HEK293 (cell line): ENCODE results near the gene CTDSPL2.

Experiments
- CTCF ChIA-PET: fragments of 350-600 bp; formaldehyde crosslinking; extraction: SDS; loops from one replicate; lab custom pipeline; 2021; ENCODE audit warnings: antibody characterized with exemption; lab: Yijun Ruan, JAX
- POLR2A ChIA-PET: fragments of 300-600 bp; formaldehyde crosslinking; extraction: SDS; loops from one replicate; lab custom pipeline; 2020; ENCODE audit warnings: antibody characterized with exemption, inconsistent platforms; lab: Yijun Ruan, JAX
- H3K27ac ChIP-seq: fragments of 200-500 bp; sonication (Bioruptor generic); 2 replicates; pipeline ENCODE4 v1.5.1; 2014; ENCODE audit warnings: low read depth, low read length, control low read depth, inconsistent platforms; ENCODE audit errors: extremely low read depth
- H3K36me3 ChIP-seq, 2 experiments: fragments of 200-500 bp in 1 of 2; sonication (Bioruptor generic) in 1 of 2; 1 replicate in 1 of 2; 2 replicates in 1 of 2; pipeline ENCODE4 v1.5.1; 2014 to 2017; ENCODE audit warnings: inconsistent platforms in 2 of 2, low read length in 2 of 2; ENCODE audit not compliant: control insufficient read depth in 2 of 2, insufficient read depth in 1 of 2
- H3K4me1 ChIP-seq: fragments of 200-500 bp; sonication (Bioruptor generic); 2 replicates; pipeline ENCODE4 v1.5.1; 2014; ENCODE audit warnings: mild to moderate bottlenecking, low read length, inconsistent platforms; ENCODE audit not compliant: control insufficient read depth, insufficient read depth
- H3K4me3 ChIP-seq: 2 replicates; pipeline ENCODE4 v1.5.1; 2011; ENCODE audit warnings: low read depth, mild to moderate bottlenecking, control low read depth, low read length, moderate library complexity
- H3K9me3 ChIP-seq: fragments of 200-500 bp; sonication (Bioruptor generic); 2 replicates; pipeline ENCODE4 v1.5.1; 2014; ENCODE audit warnings: low read depth, low read length, inconsistent platforms; ENCODE audit not compliant: control insufficient read depth, insufficient read depth
- GLI2 ChIP-seq: fragments of 450-650 bp; formaldehyde crosslinking; IDR thresholded peaks from 2 replicates; pipeline ENCODE4; 2017; ENCODE audit warnings: missing biosample characterization, missing genetic modification characterization, low read depth, borderline replicate concordance
- MEIS1 ChIP-seq: sonication (generic); formaldehyde crosslinking; IDR thresholded peaks from 2 replicates; pipeline ENCODE4 v1.8.1; 2022; ENCODE audit warnings: missing genetic modification reagents, mild to moderate bottlenecking, borderline replicate concordance
- SP3 ChIP-seq: fragments of 450-650 bp; formaldehyde crosslinking; IDR thresholded peaks from 2 replicates; pipeline ENCODE4 v1.5.1; 2016; ENCODE audit warnings: missing biosample characterization, missing genetic modification characterization
- SP7 ChIP-seq: fragments of 450-650 bp; formaldehyde crosslinking; IDR thresholded peaks from 2 replicates; pipeline ENCODE4 v1.5.1; 2016; ENCODE audit warnings: missing biosample characterization, missing genetic modification characterization
- ZEB2 ChIP-seq: fragments of 450-650 bp; formaldehyde crosslinking; IDR thresholded peaks from 2 replicates; pipeline ENCODE4 v1.5.1; 2016; ENCODE audit warnings: missing biosample characterization, missing genetic modification characterization
- ZNF10 ChIP-seq: fragments of 450-650 bp; formaldehyde crosslinking; IDR thresholded peaks from 2 replicates; pipeline ENCODE4 v1.5.1; 2017; ENCODE audit warnings: missing biosample characterization, missing genetic modification characterization
- ZNF112 ChIP-seq: fragments of 450-650 bp; formaldehyde crosslinking; IDR thresholded peaks from 2 replicates; pipeline ENCODE4 v1.5.0; 2017; ENCODE audit warnings: missing biosample characterization, missing genetic modification characterization
- ZNF138 ChIP-seq: fragments of 450-650 bp; formaldehyde crosslinking; IDR thresholded peaks from 2 replicates; pipeline ENCODE4 v1.5.1; 2016; ENCODE audit warnings: missing biosample characterization, missing genetic modification characterization, borderline replicate concordance
- ZNF214 ChIP-seq: fragments of 450-650 bp; formaldehyde crosslinking; IDR thresholded peaks from 2 replicates; pipeline ENCODE4 v1.5.1; 2017; ENCODE audit warnings: missing biosample characterization, mild to moderate bottlenecking, missing genetic modification characterization, borderline replicate concordance
- ZNF239 ChIP-seq: fragments of 450-650 bp; formaldehyde crosslinking; IDR thresholded peaks from 2 replicates; pipeline ENCODE4 v1.5.1; 2016; ENCODE audit warnings: missing biosample characterization, missing genetic modification characterization
- ZNF350 ChIP-seq: fragments of 450-650 bp; formaldehyde crosslinking; IDR thresholded peaks from 2 replicates; pipeline ENCODE4 v1.5.0; 2017; ENCODE audit warnings: missing biosample characterization, mild to moderate bottlenecking, missing genetic modification characterization
- ZNF354C ChIP-seq: fragments of 450-650 bp; formaldehyde crosslinking; IDR thresholded peaks from 2 replicates; pipeline ENCODE4 v1.5.1; 2016; ENCODE audit warnings: missing biosample characterization, missing genetic modification characterization, low read depth, borderline replicate concordance
- ZNF529 ChIP-seq: fragments of 450-650 bp; formaldehyde crosslinking; IDR thresholded peaks from 2 replicates; pipeline ENCODE4 v1.5.1; 2017; ENCODE audit warnings: missing genetic modification characterization, missing biosample characterization; ENCODE audit not compliant: insufficient replicate concordance
- ZNF544 ChIP-seq: fragments of 450-650 bp; formaldehyde crosslinking; IDR thresholded peaks from 2 replicates; pipeline ENCODE4 v1.5.0; 2017; ENCODE audit warnings: missing biosample characterization, missing genetic modification characterization
- ZNF585B ChIP-seq: fragments of 450-650 bp; formaldehyde crosslinking; IDR thresholded peaks from 2 replicates; pipeline ENCODE4 v1.5.1; 2016; ENCODE audit warnings: missing biosample characterization, missing genetic modification characterization
- ZNF621 ChIP-seq: fragments of 450-650 bp; formaldehyde crosslinking; IDR thresholded peaks from 2 replicates; pipeline ENCODE4 v1.5.1; 2017; ENCODE audit warnings: missing biosample characterization, missing genetic modification characterization
- ZNF629 ChIP-seq: fragments of 450-650 bp; formaldehyde crosslinking; IDR thresholded peaks from 2 replicates; pipeline ENCODE4 v1.5.1; 2017; ENCODE audit warnings: missing biosample characterization, missing genetic modification characterization
- ZNF776 ChIP-seq: fragments of 450-650 bp; formaldehyde crosslinking; IDR thresholded peaks from 2 replicates; pipeline ENCODE4 v1.5.0; 2017; ENCODE audit warnings: missing biosample characterization, missing genetic modification characterization, borderline replicate concordance
- ZNF837 ChIP-seq: fragments of 450-650 bp; formaldehyde crosslinking; IDR thresholded peaks from 2 replicates; pipeline ENCODE4 v1.5.1; 2016; ENCODE audit warnings: missing biosample characterization, missing genetic modification characterization
- ZNF843 ChIP-seq: fragments of 450-650 bp; formaldehyde crosslinking; IDR thresholded peaks from 2 replicates; pipeline ENCODE4 v1.5.1; 2016; ENCODE audit warnings: missing biosample characterization, missing genetic modification characterization
- TF ChIP-seq, protein P1 (sequence below): fragments of 450-650 bp; formaldehyde crosslinking; IDR thresholded peaks from 2 replicates; pipeline ENCODE4 v1.5.1; 2016; ENCODE audit warnings: missing biosample characterization, missing genetic modification characterization
- TF ChIP-seq, protein P2 (sequence below): fragments of 450-650 bp; formaldehyde crosslinking; IDR thresholded peaks from 2 replicates; pipeline ENCODE4 v1.5.1; 2017; ENCODE audit warnings: missing biosample characterization, missing genetic modification characterization
- TF ChIP-seq, protein P3 (sequence below): fragments of 450-650 bp; formaldehyde crosslinking; IDR thresholded peaks from 2 replicates; pipeline ENCODE4 v1.5.1; 2016; ENCODE audit warnings: missing biosample characterization, missing genetic modification characterization
- TF ChIP-seq, protein P4 (sequence below): IDR thresholded peaks from 2 replicates; pipeline ENCODE4 v1.6.1; 2011; ENCODE audit warnings: mild to moderate bottlenecking, low read depth, low read length, borderline replicate concordance
- TF ChIP-seq, protein P5 (sequence below): fragments of 450-650 bp; formaldehyde crosslinking; IDR thresholded peaks from 2 replicates; pipeline ENCODE4 v1.5.1; 2017; ENCODE audit warnings: missing biosample characterization, missing genetic modification characterization
- TF ChIP-seq, protein P6 (sequence below): fragments of 450-650 bp; formaldehyde crosslinking; IDR thresholded peaks from 2 replicates; pipeline ENCODE4 v1.5.1; 2017; ENCODE audit warnings: missing biosample characterization, mild to moderate bottlenecking, missing genetic modification characterization, moderate library complexity
- TF ChIP-seq, protein P7 (sequence below): fragments of 450-650 bp; formaldehyde crosslinking; IDR thresholded peaks from 2 replicates; pipeline ENCODE4 v1.5.1; 2016; ENCODE audit warnings: missing biosample characterization, missing genetic modification characterization

CTDSPL2 gene

DNA sequence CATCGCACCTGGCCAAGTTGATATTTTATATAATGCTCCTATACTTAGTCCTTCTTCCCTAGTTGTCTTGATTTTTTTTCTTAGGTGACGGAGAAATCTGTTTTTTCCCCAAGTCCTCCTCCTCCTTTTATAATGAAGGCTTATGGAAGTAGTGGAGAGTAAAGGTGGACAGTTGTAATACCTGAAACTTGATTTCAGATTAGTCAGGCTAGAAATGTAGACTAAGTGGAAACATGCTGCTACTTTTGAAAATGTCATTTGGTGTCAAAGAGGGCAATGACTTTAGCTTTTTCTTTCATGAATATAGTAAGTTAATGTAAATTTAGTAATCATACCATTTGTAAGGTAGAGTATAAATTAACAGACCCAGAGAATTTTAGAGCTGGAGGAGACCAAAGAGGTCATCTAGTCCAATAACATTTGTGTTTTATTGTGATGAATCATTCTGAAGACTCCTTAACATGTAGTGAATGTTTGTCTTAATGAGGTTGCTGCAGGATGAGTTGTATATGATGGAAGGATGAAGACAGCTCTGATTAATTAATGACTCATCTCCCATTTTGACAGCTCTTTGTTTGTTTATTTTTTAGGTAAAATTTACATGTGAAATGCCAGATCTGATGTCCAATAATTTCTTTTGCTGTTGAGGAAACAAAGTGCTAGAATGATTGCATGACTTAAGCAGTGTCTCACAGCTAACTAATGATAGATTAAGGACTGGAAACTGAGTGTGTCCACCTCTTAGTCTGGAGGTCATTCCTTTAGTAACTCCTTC lies 8.7 kb downstream of the CTDSPL2 start:
- ChIA-PET POLR2A (interaction anchor here (0.6 to 1.0 kb wide), 4 partner anchors 8 to 101 kb away, joined by 3 to 6 read pairs (median 4); partner anchors contain the start of genes CTDSPL2 and EIF3J), CTCF (interaction anchor here (0.9 to 1.2 kb wide), 2 partner anchors 9 to 65 kb away, joined by 3 read pairs; no protein-coding TSS in a partner anchor)
- no peak overlapping the region for H3K27ac ChIP-seq
- TF ChIP-seq ZNF112 (tag by site-specific recombination) (no peak), ZNF621 (tag by site-specific recombination) (no peak), ZNF843 (0 out of 2 replicates have a peak, but pooled peaks have one; percentile 26), ZNF138 (no peak), SP3 (tag by site-specific recombination) (no peak), ZNF239 (tag by site-specific recombination) (no peak), GLI2 (0 out of 2 replicates have a peak, but pooled peaks have one; percentile 11), SP7 (peak; percentile 69), ZEB2 (tag by site-specific recombination) (peak; percentile 47; the same call in 1 of the 2 replicates), ZNF10 (tag by site-specific recombination) (no peak), ZNF776 (tag by site-specific recombination) (no peak), ZNF585B (no peak), ZNF354C (no peak), ZNF837 (tag by site-specific recombination) (no peak), ZNF214 (tag by site-specific recombination) (no peak), MEIS1 (no peak), ZNF350 (no peak), ZNF529 (tag by site-specific recombination) (no peak), ZNF544 (tag by site-specific recombination) (no peak), ZNF629 (tag by site-specific recombination) (0 out of 2 replicates have a peak, but pooled peaks have one; percentile 28)
- TF ChIP-seq, protein P1, sequence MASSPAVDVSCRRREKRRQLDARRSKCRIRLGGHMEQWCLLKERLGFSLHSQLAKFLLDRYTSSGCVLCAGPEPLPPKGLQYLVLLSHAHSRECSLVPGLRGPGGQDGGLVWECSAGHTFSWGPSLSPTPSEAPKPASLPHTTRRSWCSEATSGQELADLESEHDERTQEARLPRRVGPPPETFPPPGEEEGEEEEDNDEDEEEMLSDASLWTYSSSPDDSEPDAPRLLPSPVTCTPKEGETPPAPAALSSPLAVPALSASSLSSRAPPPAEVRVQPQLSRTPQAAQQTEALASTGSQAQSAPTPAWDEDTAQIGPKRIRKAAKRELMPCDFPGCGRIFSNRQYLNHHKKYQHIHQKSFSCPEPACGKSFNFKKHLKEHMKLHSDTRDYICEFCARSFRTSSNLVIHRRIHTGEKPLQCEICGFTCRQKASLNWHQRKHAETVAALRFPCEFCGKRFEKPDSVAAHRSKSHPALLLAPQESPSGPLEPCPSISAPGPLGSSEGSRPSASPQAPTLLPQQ (tag by site-specific recombination): no peak
- TF ChIP-seq, protein P2, sequence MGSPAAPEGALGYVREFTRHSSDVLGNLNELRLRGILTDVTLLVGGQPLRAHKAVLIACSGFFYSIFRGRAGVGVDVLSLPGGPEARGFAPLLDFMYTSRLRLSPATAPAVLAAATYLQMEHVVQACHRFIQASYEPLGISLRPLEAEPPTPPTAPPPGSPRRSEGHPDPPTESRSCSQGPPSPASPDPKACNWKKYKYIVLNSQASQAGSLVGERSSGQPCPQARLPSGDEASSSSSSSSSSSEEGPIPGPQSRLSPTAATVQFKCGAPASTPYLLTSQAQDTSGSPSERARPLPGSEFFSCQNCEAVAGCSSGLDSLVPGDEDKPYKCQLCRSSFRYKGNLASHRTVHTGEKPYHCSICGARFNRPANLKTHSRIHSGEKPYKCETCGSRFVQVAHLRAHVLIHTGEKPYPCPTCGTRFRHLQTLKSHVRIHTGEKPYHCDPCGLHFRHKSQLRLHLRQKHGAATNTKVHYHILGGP (tag by site-specific recombination): peak; percentile 82; the same call in 1 of the 2 replicates
- TF ChIP-seq, protein P3, sequence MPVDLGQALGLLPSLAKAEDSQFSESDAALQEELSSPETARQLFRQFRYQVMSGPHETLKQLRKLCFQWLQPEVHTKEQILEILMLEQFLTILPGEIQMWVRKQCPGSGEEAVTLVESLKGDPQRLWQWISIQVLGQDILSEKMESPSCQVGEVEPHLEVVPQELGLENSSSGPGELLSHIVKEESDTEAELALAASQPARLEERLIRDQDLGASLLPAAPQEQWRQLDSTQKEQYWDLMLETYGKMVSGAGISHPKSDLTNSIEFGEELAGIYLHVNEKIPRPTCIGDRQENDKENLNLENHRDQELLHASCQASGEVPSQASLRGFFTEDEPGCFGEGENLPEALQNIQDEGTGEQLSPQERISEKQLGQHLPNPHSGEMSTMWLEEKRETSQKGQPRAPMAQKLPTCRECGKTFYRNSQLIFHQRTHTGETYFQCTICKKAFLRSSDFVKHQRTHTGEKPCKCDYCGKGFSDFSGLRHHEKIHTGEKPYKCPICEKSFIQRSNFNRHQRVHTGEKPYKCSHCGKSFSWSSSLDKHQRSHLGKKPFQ (tag by site-specific recombination): no peak
- TF ChIP-seq, protein P4, sequence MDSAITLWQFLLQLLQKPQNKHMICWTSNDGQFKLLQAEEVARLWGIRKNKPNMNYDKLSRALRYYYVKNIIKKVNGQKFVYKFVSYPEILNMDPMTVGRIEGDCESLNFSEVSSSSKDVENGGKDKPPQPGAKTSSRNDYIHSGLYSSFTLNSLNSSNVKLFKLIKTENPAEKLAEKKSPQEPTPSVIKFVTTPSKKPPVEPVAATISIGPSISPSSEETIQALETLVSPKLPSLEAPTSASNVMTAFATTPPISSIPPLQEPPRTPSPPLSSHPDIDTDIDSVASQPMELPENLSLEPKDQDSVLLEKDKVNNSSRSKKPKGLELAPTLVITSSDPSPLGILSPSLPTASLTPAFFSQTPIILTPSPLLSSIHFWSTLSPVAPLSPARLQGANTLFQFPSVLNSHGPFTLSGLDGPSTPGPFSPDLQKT: no peak
- TF ChIP-seq, protein P5, sequence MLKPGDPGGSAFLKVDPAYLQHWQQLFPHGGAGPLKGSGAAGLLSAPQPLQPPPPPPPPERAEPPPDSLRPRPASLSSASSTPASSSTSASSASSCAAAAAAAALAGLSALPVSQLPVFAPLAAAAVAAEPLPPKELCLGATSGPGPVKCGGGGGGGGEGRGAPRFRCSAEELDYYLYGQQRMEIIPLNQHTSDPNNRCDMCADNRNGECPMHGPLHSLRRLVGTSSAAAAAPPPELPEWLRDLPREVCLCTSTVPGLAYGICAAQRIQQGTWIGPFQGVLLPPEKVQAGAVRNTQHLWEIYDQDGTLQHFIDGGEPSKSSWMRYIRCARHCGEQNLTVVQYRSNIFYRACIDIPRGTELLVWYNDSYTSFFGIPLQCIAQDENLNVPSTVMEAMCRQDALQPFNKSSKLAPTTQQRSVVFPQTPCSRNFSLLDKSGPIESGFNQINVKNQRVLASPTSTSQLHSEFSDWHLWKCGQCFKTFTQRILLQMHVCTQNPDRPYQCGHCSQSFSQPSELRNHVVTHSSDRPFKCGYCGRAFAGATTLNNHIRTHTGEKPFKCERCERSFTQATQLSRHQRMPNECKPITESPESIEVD: peak; percentile 51
- TF ChIP-seq, protein P6, sequence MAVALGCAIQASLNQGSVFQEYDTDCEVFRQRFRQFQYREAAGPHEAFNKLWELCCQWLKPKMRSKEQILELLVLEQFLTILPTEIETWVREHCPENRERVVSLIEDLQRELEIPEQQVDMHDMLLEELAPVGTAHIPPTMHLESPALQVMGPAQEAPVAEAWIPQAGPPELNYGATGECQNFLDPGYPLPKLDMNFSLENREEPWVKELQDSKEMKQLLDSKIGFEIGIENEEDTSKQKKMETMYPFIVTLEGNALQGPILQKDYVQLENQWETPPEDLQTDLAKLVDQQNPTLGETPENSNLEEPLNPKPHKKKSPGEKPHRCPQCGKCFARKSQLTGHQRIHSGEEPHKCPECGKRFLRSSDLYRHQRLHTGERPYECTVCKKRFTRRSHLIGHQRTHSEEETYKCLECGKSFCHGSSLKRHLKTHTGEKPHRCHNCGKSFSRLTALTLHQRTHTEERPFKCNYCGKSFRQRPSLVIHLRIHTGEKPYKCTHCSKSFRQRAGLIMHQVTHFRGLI (tag by site-specific recombination): no peak
- TF ChIP-seq, protein P7, sequence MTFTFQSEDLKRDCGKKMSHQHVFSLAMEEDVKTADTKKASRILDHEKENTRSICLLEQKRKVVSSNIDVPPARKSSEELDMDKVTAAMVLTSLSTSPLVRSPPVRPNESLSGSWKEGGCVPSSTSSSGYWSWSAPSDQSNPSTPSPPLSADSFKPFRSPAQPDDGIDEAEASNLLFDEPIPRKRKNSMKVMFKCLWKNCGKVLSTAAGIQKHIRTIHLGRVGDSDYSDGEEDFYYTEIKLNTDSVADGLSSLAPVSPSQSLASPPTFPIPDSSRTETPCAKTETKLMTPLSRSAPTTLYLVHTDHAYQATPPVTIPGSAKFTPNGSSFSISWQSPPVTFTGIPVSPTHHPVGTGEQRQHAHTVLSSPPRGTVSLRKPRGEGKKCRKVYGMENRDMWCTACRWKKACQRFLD: no peak

More for the DNA sequence above, 8.7 kb downstream of the CTDSPL2 start:
- H3K36me3 ChIP-seq: peaks cover 0 to 10% of the 10 kb centered on the region in 2 experiments; a peak in 1 of 3 replicates
- H3K9me3 ChIP-seq: no peaks in the 10 kb centered on the region
- no peaks in the 10 kb centered on the region; the same call in 1 of the 2 replicates for H3K4me1 ChIP-seq
- no peak overlapping the region for H3K4me3 ChIP-seq
